HCT116 (cell line): ENCODE data around the gene ADH6. TPM values are rescaled to one million over a fixed set of nuclear protein-coding genes. Genes with fewer than 3 reads are reported as not detected.

Experiments
- ATAC-seq: fragments of 200-7000 bp; cut with Tn5 transposase; 2 replicates; pipeline ENCODE4 v1.9.1; 2020; ENCODE audit warnings: mild to moderate bottlenecking, moderate library complexity
- BruUV-seq: library from RNA; stranded (reverse); fragments of 400-500 nt; replicated peaks from 2 replicates; lab custom pipeline; 2021; lab: Mats Ljungman, UMichigan
- CTCF ChIA-PET: fragments of 300-600 bp; sonication (Branson Sonifier 250); formaldehyde crosslinking; loops from one replicate; lab custom pipeline; 2021; ENCODE audit warnings: antibody characterized with exemption; lab: Charles Lee
- POLR2A ChIA-PET: fragments of 300-600, 350-600 bp; sonication (Branson Sonifier 250); formaldehyde crosslinking; loops from one replicate; lab custom pipeline; 2021; ENCODE audit warnings: antibody characterized with exemption; lab: Charles Lee
- RAD21 ChIA-PET, 2 experiments: fragments of 300-600 bp; sonication (Branson Sonifier 250); formaldehyde crosslinking; loops; one replicate each; lab custom pipeline; 2023; ENCODE audit warnings: low total read pairs in 2 of 2; ENCODE audit not compliant: uncharacterized antibody in 2 of 2, unreplicated experiment in 2 of 2, low non-redundant PET in 1 of 2; lab: Charles Lee
- DNase-seq: peaks from one replicate; pipeline ENCODE4 v3.0.0-alpha.2; 2010; ENCODE audit warnings: low read depth, low spot score
- H2AFZ ChIP-seq: fragments of 200-600 bp; shearing (Covaris generic), sonication (generic); 2 replicates; pipeline ENCODE4 v1.6.1; 2017; ENCODE audit warnings: low read depth, mixed run types, mixed read lengths, antibody characterized with exemption, low read length; ENCODE audit not compliant: poor library complexity, severe bottlenecking
- H3K27ac ChIP-seq: 2 replicates; pipeline ENCODE4 v1.5.1; 2012; ENCODE audit warnings: low read depth, low read length
- H3K27me3 ChIP-seq: fragments of 200-600 bp; sonication (generic); 2 replicates; pipeline ENCODE4 v1.6.1; 2016; ENCODE audit warnings: mixed run types, low read length, mixed read lengths; ENCODE audit not compliant: insufficient read depth
- H3K36me3 ChIP-seq, 2 experiments: fragments of 200-500 bp in 1 of 2; fragments of 200-600 bp in 1 of 2; sonication (Bioruptor generic) in 1 of 2; sonication (generic) in 1 of 2; 2 replicates each; pipeline versions ENCODE4 v1.5.1 to v1.6.1; 2014 to 2016; ENCODE audit warnings: low read length in 2 of 2, inconsistent platforms in 1 of 2, mixed read lengths in 1 of 2, mixed run types in 1 of 2; ENCODE audit not compliant: insufficient read depth in 2 of 2, control insufficient read depth in 1 of 2
- H3K4me1 ChIP-seq, 2 experiments: fragments of 200-600 bp in 1 of 2; sonication (generic) in 1 of 2; 2 replicates each; pipeline versions ENCODE4 v1.5.1 to v1.6.1; 2012 to 2017; ENCODE audit warnings: low read length in 2 of 2, inconsistent platforms in 1 of 2, mild to moderate bottlenecking in 1 of 2, mixed read lengths in 1 of 2, mixed run types in 1 of 2, moderate library complexity in 1 of 2; ENCODE audit not compliant: insufficient read depth in 2 of 2, control insufficient read depth in 1 of 2
- H3K4me2 ChIP-seq: fragments of 200-600 bp; sonication (generic); 2 replicates; pipeline ENCODE4 v1.6.1; 2017; ENCODE audit warnings: mixed run types, low read length, mixed read lengths
- H3K4me3 ChIP-seq, 2 experiments: fragments of 200-600 bp in 1 of 2; sonication (generic) in 1 of 2; replicated peaks in 1 of 2; 2 replicates each; pipeline ENCODE4 v1.5.1; 2011 to 2016; ENCODE audit warnings: low read length in 2 of 2, control low read depth in 1 of 2, low read depth in 1 of 2, mild to moderate bottlenecking in 1 of 2, mixed read lengths in 1 of 2, mixed run types in 1 of 2
- H3K79me2 ChIP-seq: fragments of 200-600 bp; sonication (generic); 2 replicates; pipeline ENCODE4 v1.6.1; 2017; ENCODE audit warnings: mild to moderate bottlenecking, mixed run types, low read length, moderate library complexity, mixed read lengths; ENCODE audit not compliant: insufficient read depth
- H3K9ac ChIP-seq: fragments of 200-600 bp; sonication (generic); 2 replicates; pipeline ENCODE4 v1.6.1; 2016; ENCODE audit warnings: low read length, mixed read lengths
- H3K9me2 ChIP-seq: fragments of 200-600 bp; sonication (generic), shearing (Covaris generic); 2 replicates; pipeline ENCODE4 v1.6.1; 2017; ENCODE audit warnings: mixed run types, mild to moderate bottlenecking, moderate library complexity; ENCODE audit not compliant: insufficient read depth
- H3K9me3 ChIP-seq, 2 experiments: fragments of 200-500 bp in 1 of 2; fragments of 200-600 bp in 1 of 2; sonication (Bioruptor generic) in 1 of 2; sonication (generic) in 1 of 2; 2 replicates each; pipeline ENCODE4 v1.6.1; 2014 to 2017; ENCODE audit warnings: low read length in 2 of 2, mixed read lengths in 2 of 2, inconsistent platforms in 1 of 2, low read depth in 1 of 2, mild to moderate bottlenecking in 1 of 2, mixed run types in 1 of 2, moderate library complexity in 1 of 2; ENCODE audit not compliant: control insufficient read depth in 1 of 2, insufficient read depth in 1 of 2
- H4K20me1 ChIP-seq: fragments of 200-600 bp; sonication (generic), shearing (Covaris generic); 2 replicates; pipeline ENCODE4 v1.6.1; 2017; ENCODE audit warnings: mixed run types, mild to moderate bottlenecking, moderate library complexity; ENCODE audit not compliant: insufficient read depth
- CEBPB ChIP-seq: IDR thresholded peaks from 2 replicates; pipeline ENCODE4 v1.6.1; 2012; ENCODE audit warnings: low read depth
- EZH2 ChIP-seq: fragments of 200-600 bp; sonication (generic); IDR thresholded peaks from 2 replicates; pipeline ENCODE4 v1.6.1; 2017; ENCODE audit warnings: antibody characterized with exemption, mixed run types
- SIN3A ChIP-seq: IDR thresholded peaks from 2 replicates; pipeline ENCODE4 v1.6.1; 2012; ENCODE audit warnings: low read depth
- ZBTB33 ChIP-seq: IDR thresholded peaks from 2 replicates; pipeline ENCODE4 v1.6.1; 2011; ENCODE audit warnings: mild to moderate bottlenecking, low read length, moderate library complexity; ENCODE audit not compliant: insufficient replicate concordance; ENCODE audit errors: extremely low read depth
- intact Hi-C: fragments of 100-400 bp; cut with micrococcal nuclease; formaldehyde crosslinking; loops from 2 replicates; pipeline ENCODE4 v1.10.0; 2022
- total RNA-seq: library from RNA; stranded (reverse); gene quantifications from one replicate; pipeline ENCODE4 v1.2.1, GENCODE V29; 2021; ENCODE audit not compliant: unreplicated experiment
- TF ChIP-seq, protein P1 (sequence below): IDR thresholded peaks from 2 replicates; pipeline ENCODE4 v1.6.1; 2012; ENCODE audit warnings: low read depth

Gene ADH6
- total RNA-seq, 1 experiment from 2014 or later = not detected

- no peak overlapping the region for H3K4me2 ChIP-seq
- intact Hi-C loops = no loop called here
- no peaks in the 10 kb centered on the region for H4K20me1 ChIP-seq
- TF ChIP-seq EZH2 (no peak), ZBTB33 (no peak), CEBPB (no peak), SIN3A (no peak)
- TF ChIP-seq, protein P1, sequence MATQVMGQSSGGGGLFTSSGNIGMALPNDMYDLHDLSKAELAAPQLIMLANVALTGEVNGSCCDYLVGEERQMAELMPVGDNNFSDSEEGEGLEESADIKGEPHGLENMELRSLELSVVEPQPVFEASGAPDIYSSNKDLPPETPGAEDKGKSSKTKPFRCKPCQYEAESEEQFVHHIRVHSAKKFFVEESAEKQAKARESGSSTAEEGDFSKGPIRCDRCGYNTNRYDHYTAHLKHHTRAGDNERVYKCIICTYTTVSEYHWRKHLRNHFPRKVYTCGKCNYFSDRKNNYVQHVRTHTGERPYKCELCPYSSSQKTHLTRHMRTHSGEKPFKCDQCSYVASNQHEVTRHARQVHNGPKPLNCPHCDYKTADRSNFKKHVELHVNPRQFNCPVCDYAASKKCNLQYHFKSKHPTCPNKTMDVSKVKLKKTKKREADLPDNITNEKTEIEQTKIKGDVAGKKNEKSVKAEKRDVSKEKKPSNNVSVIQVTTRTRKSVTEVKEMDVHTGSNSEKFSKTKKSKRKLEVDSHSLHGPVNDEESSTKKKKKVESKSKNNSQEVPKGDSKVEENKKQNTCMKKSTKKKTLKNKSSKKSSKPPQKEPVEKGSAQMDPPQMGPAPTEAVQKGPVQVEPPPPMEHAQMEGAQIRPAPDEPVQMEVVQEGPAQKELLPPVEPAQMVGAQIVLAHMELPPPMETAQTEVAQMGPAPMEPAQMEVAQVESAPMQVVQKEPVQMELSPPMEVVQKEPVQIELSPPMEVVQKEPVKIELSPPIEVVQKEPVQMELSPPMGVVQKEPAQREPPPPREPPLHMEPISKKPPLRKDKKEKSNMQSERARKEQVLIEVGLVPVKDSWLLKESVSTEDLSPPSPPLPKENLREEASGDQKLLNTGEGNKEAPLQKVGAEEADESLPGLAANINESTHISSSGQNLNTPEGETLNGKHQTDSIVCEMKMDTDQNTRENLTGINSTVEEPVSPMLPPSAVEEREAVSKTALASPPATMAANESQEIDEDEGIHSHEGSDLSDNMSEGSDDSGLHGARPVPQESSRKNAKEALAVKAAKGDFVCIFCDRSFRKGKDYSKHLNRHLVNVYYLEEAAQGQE = no peak
- no peak overlapping the region for H3K4me3 ChIP-seq
- H3K27me3 ChIP-seq = no peaks in the 10 kb centered on the region
- H3K36me3 ChIP-seq = no peaks in the 10 kb centered on the region
- H3K27ac ChIP-seq = no peak overlapping the region
- no peaks in the 10 kb centered on the region for H3K9me3 ChIP-seq
- ChIA-PET POLR2A (no interaction called here), CTCF (no interaction called here), RAD21 (no interaction called here)
- no TSS peak for BruUV-seq
- no peaks in the 10 kb centered on the region for H3K4me1 ChIP-seq
- ATAC-seq = no peak
- H3K9me2 ChIP-seq = no peaks in the 10 kb centered on the region
- no peaks in the 10 kb centered on the region for H3K79me2 ChIP-seq
- no peak for DNase-seq
- H2AFZ ChIP-seq = no peak overlapping the region
- H3K9ac ChIP-seq = no peak overlapping the region
Observed at GRCh38 chr4:99185581-99185980, 33.5 kb downstream of the ADH6 start.
